ENCODE measurements around the gene C1R.

The C1R gene

DNA sequence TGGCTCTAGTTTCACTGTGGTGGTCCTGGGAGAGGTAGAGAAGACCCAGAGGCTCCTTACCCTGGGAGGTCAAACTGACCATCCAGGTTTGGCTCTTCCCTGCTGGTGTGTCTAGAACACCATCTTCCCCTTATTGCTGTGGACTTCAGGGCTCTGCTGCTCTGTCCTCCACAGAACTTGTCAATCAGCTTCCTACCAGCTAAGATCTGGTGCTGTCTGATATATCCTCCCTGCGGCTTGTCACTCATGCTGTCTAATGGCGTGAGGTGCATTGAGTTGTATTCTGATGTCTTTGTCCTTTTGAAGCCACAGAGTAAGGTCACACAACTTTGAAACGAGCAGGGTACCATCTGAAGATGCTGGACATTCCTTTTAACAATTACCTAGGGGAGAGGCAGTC lies 24.0 kb upstream of the C1R start:
- Histone ChIP-seq H3K23ac (ENCODE audit: low read length) (no peak overlapping the region), H3K36me3 (ENCODE audit: control insufficient read depth, insufficient read depth, low read length) (no peaks in the 10 kb centered on the region), H3K27me3 (ENCODE audit: insufficient read depth, low read length, poor library complexity) (no peaks in the 10 kb centered on the region), H3K56ac (ENCODE audit: low read length) (no peak overlapping the region), H3K27ac (ENCODE audit: low read depth, low read length) (no peak overlapping the region), H3K4me2 (ENCODE audit: low read length) (no peak overlapping the region), H2BK5ac (ENCODE audit: low read length) (no peak overlapping the region), H3K18ac (ENCODE audit: low read length) (no peak overlapping the region), H3K79me2 (ENCODE audit: control insufficient read depth, insufficient read depth, low read length) (no peaks in the 10 kb centered on the region), H2BK120ac (ENCODE audit: low read depth, low read length) (no peak overlapping the region), H4K5ac (ENCODE audit: low read length) (no peak overlapping the region), H2BK15ac (replicated peaks; ENCODE audit: low read depth) (no peak overlapping the region), H3K79me1 (ENCODE audit: low read length) (no peaks in the 10 kb centered on the region), H2AK5ac (ENCODE audit: low read length) (no peak overlapping the region), H3K9ac (ENCODE audit: low read length) (no peak overlapping the region), H3K4me3 (ENCODE audit: low read length) (no peak overlapping the region), H3K4me1 (ENCODE audit: control insufficient read depth, low read depth, low read length) (no peaks in the 10 kb centered on the region), H3K4ac (ENCODE audit: low read depth, low read length) (no peak overlapping the region), H4K8ac (ENCODE audit: low read depth, low read length) (no peak overlapping the region)
- WGBS (ENCODE audit: extremely low coverage, insufficient coverage, low lambda C conversion rate): no CpG with 5 or more reads among the region's 3 CpGs
- DNase-seq: no peak

- no peak overlapping the region for H4K8ac ChIP-seq (ENCODE audit: low read depth, low read length)
- no peak overlapping the region for H4K5ac ChIP-seq (ENCODE audit: low read length)
- no peak overlapping the region for H3K23ac ChIP-seq (ENCODE audit: low read length)
- H3K36me3 ChIP-seq (ENCODE audit: control insufficient read depth, insufficient read depth, low read length): no peaks in the 10 kb centered on the region
- H3K79me2 ChIP-seq (ENCODE audit: control insufficient read depth, insufficient read depth, low read length): no peaks in the 10 kb centered on the region
- no peak overlapping the region for H3K4me2 ChIP-seq (ENCODE audit: low read length)
- no peak overlapping the region for H2AK5ac ChIP-seq (ENCODE audit: low read length)
- H3K4me1 ChIP-seq (ENCODE audit: control insufficient read depth, low read depth, low read length): no peaks in the 10 kb centered on the region
- WGBS (ENCODE audit: extremely low coverage, insufficient coverage, low lambda C conversion rate): no CpG with 5 or more reads among the region's 6 CpGs
- H3K9ac ChIP-seq (ENCODE audit: low read length): no peak overlapping the region
- no peaks in the 10 kb centered on the region for H3K27me3 ChIP-seq (ENCODE audit: insufficient read depth, low read length, poor library complexity)
- no peak overlapping the region for H3K4me3 ChIP-seq (ENCODE audit: low read length)
- no peak overlapping the region for H3K56ac ChIP-seq (ENCODE audit: low read length)
- no peak overlapping the region for H2BK120ac ChIP-seq (ENCODE audit: low read depth, low read length)
- H3K18ac ChIP-seq (ENCODE audit: low read length): no peak overlapping the region
- H3K27ac ChIP-seq (ENCODE audit: low read depth, low read length): no peak overlapping the region
- H3K4ac ChIP-seq (ENCODE audit: low read depth, low read length): no peak overlapping the region
- no peak overlapping the region for H2BK5ac ChIP-seq (ENCODE audit: low read length)
- DNase-seq: no peak
- no peaks in the 10 kb centered on the region for H3K79me1 ChIP-seq (ENCODE audit: low read length)
- no peak overlapping the region for H2BK15ac ChIP-seq (replicated peaks; ENCODE audit: low read depth)
These were observed 22.6 kb upstream of the C1R start for GRCh38 chr12:7114851-7115250.

GRCh38 chr12:7114008-7114407 lies 21.8 kb upstream of the C1R start:
- no peak overlapping the region for H3K4me3 ChIP-seq (ENCODE audit: low read length)
- H3K27me3 ChIP-seq (ENCODE audit: insufficient read depth, low read length, poor library complexity): no peaks in the 10 kb centered on the region
- no peaks in the 10 kb centered on the region for H3K79me2 ChIP-seq (ENCODE audit: control insufficient read depth, insufficient read depth, low read length)
- H3K23ac ChIP-seq (ENCODE audit: low read length): no peak overlapping the region
- no peak overlapping the region for H3K27ac ChIP-seq (ENCODE audit: low read depth, low read length)
- H2BK5ac ChIP-seq (ENCODE audit: low read length): no peak overlapping the region
- H3K4me2 ChIP-seq (ENCODE audit: low read length): no peak overlapping the region
- no peak overlapping the region for H4K5ac ChIP-seq (ENCODE audit: low read length)
- H2BK120ac ChIP-seq (ENCODE audit: low read depth, low read length): no peak overlapping the region
- no peak overlapping the region for H2AK5ac ChIP-seq (ENCODE audit: low read length)
- DNase-seq: no peak
- H3K79me1 ChIP-seq (ENCODE audit: low read length): no peaks in the 10 kb centered on the region
- WGBS (ENCODE audit: extremely low coverage, insufficient coverage, low lambda C conversion rate): no CpG with 5 or more reads among the region's 11 CpGs
- H3K18ac ChIP-seq (ENCODE audit: low read length): no peak overlapping the region
- no peak overlapping the region for H3K4ac ChIP-seq (ENCODE audit: low read depth, low read length)
- H4K8ac ChIP-seq (ENCODE audit: low read depth, low read length): no peak overlapping the region
- no peaks in the 10 kb centered on the region for H3K36me3 ChIP-seq (ENCODE audit: control insufficient read depth, insufficient read depth, low read length)
- H2BK15ac ChIP-seq (replicated peaks; ENCODE audit: low read depth): no peak overlapping the region
- H3K9ac ChIP-seq (ENCODE audit: low read length): no peak overlapping the region
- H3K56ac ChIP-seq (ENCODE audit: low read length): no peak overlapping the region
- no peaks in the 10 kb centered on the region for H3K4me1 ChIP-seq (ENCODE audit: control insufficient read depth, low read depth, low read length)

DNA sequence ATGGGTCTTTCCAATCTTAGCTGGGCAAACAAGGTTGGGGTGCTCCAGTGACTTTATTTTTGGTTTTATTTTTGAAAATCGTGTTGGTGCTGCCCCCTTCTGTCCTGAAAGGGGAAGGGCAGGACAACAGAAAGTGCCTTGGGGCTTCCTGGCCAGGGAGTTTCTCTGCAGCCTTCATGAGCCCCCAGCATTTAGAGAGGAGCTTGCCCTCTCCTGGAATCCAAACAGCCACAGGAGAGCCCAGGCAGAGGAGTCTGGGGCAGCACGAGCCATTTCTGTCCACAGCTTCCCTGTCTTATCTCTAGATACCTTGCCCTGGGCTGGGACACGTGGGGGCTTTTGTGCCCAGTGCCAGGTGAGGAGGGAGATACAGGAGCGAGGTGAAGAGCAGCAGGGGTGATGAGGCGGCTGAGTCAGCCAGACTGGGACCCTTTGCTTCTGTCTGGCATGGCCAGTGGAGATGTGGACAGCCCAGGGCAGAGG lies 21.2 kb upstream of the C1R start:
- DNase-seq: peak; percentile 54
- no CpG with 5 or more reads among the region's 5 CpGs for WGBS (ENCODE audit: extremely low coverage, insufficient coverage, low lambda C conversion rate)

DNA sequence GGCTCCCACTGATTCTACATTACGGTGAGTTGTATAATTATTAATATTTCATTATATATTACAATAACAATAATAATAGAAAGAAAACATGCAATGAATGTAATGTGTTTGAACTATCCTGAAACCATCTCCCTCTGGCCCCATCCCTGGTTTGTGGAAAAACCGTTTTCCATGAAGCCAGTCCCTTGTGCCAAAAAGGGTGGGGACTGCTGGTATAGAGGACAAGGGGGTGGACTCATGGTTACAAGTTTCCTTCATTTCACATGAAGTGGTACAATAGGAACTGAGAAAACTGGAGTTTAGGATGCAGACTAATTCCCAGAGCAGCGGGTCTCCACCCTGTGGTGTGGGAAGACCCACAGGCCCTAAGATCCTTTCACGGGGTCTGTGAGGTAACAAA lies 19.8 kb upstream of the C1R start:
- Histone ChIP-seq H3K56ac (ENCODE audit: low read length) (no peak overlapping the region), H2BK15ac (replicated peaks; ENCODE audit: low read depth) (no peak overlapping the region), H3K23ac (ENCODE audit: low read length) (no peak overlapping the region), H3K36me3 (ENCODE audit: control insufficient read depth, insufficient read depth, low read length) (no peaks in the 10 kb centered on the region), H2AK5ac (ENCODE audit: low read length) (no peak overlapping the region), H3K9ac (ENCODE audit: low read length) (no peak overlapping the region), H4K5ac (ENCODE audit: low read length) (no peak overlapping the region), H3K79me2 (ENCODE audit: control insufficient read depth, insufficient read depth, low read length) (no peaks in the 10 kb centered on the region), H4K8ac (ENCODE audit: low read depth, low read length) (no peak overlapping the region), H3K4me1 (ENCODE audit: control insufficient read depth, low read depth, low read length) (no peaks in the 10 kb centered on the region), H3K4me3 (ENCODE audit: low read length) (no peak overlapping the region), H2BK5ac (ENCODE audit: low read length) (no peak overlapping the region), H3K4me2 (ENCODE audit: low read length) (no peak overlapping the region), H2BK120ac (ENCODE audit: low read depth, low read length) (no peak overlapping the region), H3K4ac (ENCODE audit: low read depth, low read length) (no peak overlapping the region), H3K79me1 (ENCODE audit: low read length) (no peaks in the 10 kb centered on the region), H3K27me3 (ENCODE audit: insufficient read depth, low read length, poor library complexity) (no peaks in the 10 kb centered on the region), H3K27ac (ENCODE audit: low read depth, low read length) (no peak overlapping the region), H3K18ac (ENCODE audit: low read length) (no peak overlapping the region)
- DNase-seq: no peak
- no CpG with 5 or more reads among the region's 4 CpGs for WGBS (ENCODE audit: extremely low coverage, insufficient coverage, low lambda C conversion rate)

More for the DNA sequence above, 21.2 kb upstream of the C1R start:
- H3K27ac ChIP-seq (ENCODE audit: low read depth, low read length): no peak overlapping the region
- no peak overlapping the region for H3K4ac ChIP-seq (ENCODE audit: low read depth, low read length)
- no peak overlapping the region for H3K18ac ChIP-seq (ENCODE audit: low read length)
- no peaks in the 10 kb centered on the region for H3K79me2 ChIP-seq (ENCODE audit: control insufficient read depth, insufficient read depth, low read length)
- H2BK5ac ChIP-seq (ENCODE audit: low read length): no peak overlapping the region
- no peak overlapping the region for H2AK5ac ChIP-seq (ENCODE audit: low read length)
- H3K4me3 ChIP-seq (ENCODE audit: low read length): no peak overlapping the region
- H3K4me1 ChIP-seq (ENCODE audit: control insufficient read depth, low read depth, low read length): no peaks in the 10 kb centered on the region
- no peaks in the 10 kb centered on the region for H3K27me3 ChIP-seq (ENCODE audit: insufficient read depth, low read length, poor library complexity)
- no peaks in the 10 kb centered on the region for H3K36me3 ChIP-seq (ENCODE audit: control insufficient read depth, insufficient read depth, low read length)
- no peak overlapping the region for H2BK120ac ChIP-seq (ENCODE audit: low read depth, low read length)
- H2BK15ac ChIP-seq (replicated peaks; ENCODE audit: low read depth): no peak overlapping the region
- no peaks in the 10 kb centered on the region for H3K79me1 ChIP-seq (ENCODE audit: low read length)
- H3K56ac ChIP-seq (ENCODE audit: low read length): no peak overlapping the region
- no peak overlapping the region for H4K8ac ChIP-seq (ENCODE audit: low read depth, low read length)
- H3K4me2 ChIP-seq (ENCODE audit: low read length): no peak overlapping the region
- H3K23ac ChIP-seq (ENCODE audit: low read length): no peak overlapping the region
- H3K9ac ChIP-seq (ENCODE audit: low read length): no peak overlapping the region
- no peak overlapping the region for H4K5ac ChIP-seq (ENCODE audit: low read length)

DNA sequence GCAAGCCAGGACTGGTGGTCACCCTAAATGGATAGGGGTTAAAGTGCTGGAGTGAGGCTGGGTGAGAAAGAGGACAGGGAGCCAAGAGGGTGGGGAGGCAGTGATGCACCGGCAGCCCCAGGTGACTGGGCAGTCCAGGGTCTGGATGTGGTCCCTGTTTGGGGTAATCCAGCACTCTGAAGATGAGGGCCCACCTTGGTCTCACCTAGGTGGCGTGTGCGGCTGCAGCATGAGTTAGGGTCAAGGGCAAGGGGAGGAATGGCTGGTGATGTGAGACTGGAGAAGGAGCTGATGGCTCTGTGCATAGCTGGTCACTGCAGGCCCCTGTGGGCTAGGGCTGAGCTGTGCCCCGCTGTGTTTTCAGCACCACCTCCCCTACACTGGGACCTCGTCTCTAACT lies 18.4 kb upstream of the C1R start:
- no peaks in the 10 kb centered on the region for H3K79me2 ChIP-seq (ENCODE audit: control insufficient read depth, insufficient read depth, low read length)
- no peaks in the 10 kb centered on the region for H3K36me3 ChIP-seq (ENCODE audit: control insufficient read depth, insufficient read depth, low read length)
- no peak overlapping the region for H3K23ac ChIP-seq (ENCODE audit: low read length)
- no peak overlapping the region for H4K5ac ChIP-seq (ENCODE audit: low read length)
- H4K8ac ChIP-seq (ENCODE audit: low read depth, low read length): no peak overlapping the region
- H3K27me3 ChIP-seq (ENCODE audit: insufficient read depth, low read length, poor library complexity): no peaks in the 10 kb centered on the region
- peaks cover 2% of the 10 kb centered on the region for H3K79me1 ChIP-seq (ENCODE audit: low read length)
- H3K9ac ChIP-seq (ENCODE audit: low read length): no peak overlapping the region
- no peak overlapping the region for H3K4me3 ChIP-seq (ENCODE audit: low read length)
- no peak overlapping the region for H2BK15ac ChIP-seq (replicated peaks; ENCODE audit: low read depth)
- H3K4me2 ChIP-seq (ENCODE audit: low read length): no peak overlapping the region
- no peak overlapping the region for H3K18ac ChIP-seq (ENCODE audit: low read length)
- H3K4me1 ChIP-seq (ENCODE audit: control insufficient read depth, low read depth, low read length): no peaks in the 10 kb centered on the region
- WGBS (ENCODE audit: extremely low coverage, insufficient coverage, low lambda C conversion rate): no CpG with 5 or more reads among the region's 5 CpGs
- H2BK5ac ChIP-seq (ENCODE audit: low read length): no peak overlapping the region
- no peak overlapping the region for H3K27ac ChIP-seq (ENCODE audit: low read depth, low read length)
- H2BK120ac ChIP-seq (ENCODE audit: low read depth, low read length): no peak overlapping the region
- no peak for DNase-seq
- no peak overlapping the region for H3K56ac ChIP-seq (ENCODE audit: low read length)
- no peak overlapping the region for H2AK5ac ChIP-seq (ENCODE audit: low read length)
- no peak overlapping the region for H3K4ac ChIP-seq (ENCODE audit: low read depth, low read length)
